IMR-90 (cell line): ENCODE measurements around the gene SNCA. TPM values are rescaled to one million over a fixed set of nuclear protein-coding genes. Genes with fewer than 3 reads are reported as not detected.

Experiments used
- ATAC-seq: fragments of 200-7000 bp; cut with Tn5 transposase; 2 replicates; pipeline ENCODE4 v1.9.1; 2020; ENCODE audit warnings: low read depth, mild to moderate bottlenecking, moderate library complexity
- BruUV-seq: library from RNA; stranded (reverse); fragments of 400-500 nt; replicated peaks from 2 replicates; lab custom pipeline; 2021; lab: Mats Ljungman, UMichigan
- CTCF ChIA-PET: fragments of 300-600 bp; formaldehyde crosslinking; extraction: SDS; loops from one replicate; lab custom pipeline; 2021; ENCODE audit warnings: antibody characterized with exemption; lab: Yijun Ruan, JAX
- POLR2A ChIA-PET: fragments of 300-600 bp; sonication (Branson Sonifier 250); formaldehyde crosslinking; loops from one replicate; lab custom pipeline; 2022; ENCODE audit warnings: antibody characterized with exemption; ENCODE audit not compliant: unreplicated experiment; lab: Charles Lee
- DNase-seq: peaks from one replicate; pipeline ENCODE4 v3.0.0; 2013
- H2AFZ ChIP-seq: replicated peaks from 2 replicates; pipeline ENCODE3; 2013; ENCODE audit warnings: low read length, mild to moderate bottlenecking; ENCODE audit not compliant: poor library complexity
- H2AK5ac ChIP-seq: 2 replicates; pipeline ENCODE4 v1.6.1; 2013; ENCODE audit warnings: low read depth, low read length, inconsistent platforms
- H2AK9ac ChIP-seq: replicated peaks from 2 replicates; pipeline ENCODE3; 2013; ENCODE audit warnings: mild to moderate bottlenecking, low read depth, low read length, moderate library complexity; ENCODE audit not compliant: poor library complexity
- H2BK120ac ChIP-seq: 2 replicates; pipeline ENCODE4 v1.6.1; 2013; ENCODE audit warnings: low read depth, low read length, inconsistent platforms
- H2BK15ac ChIP-seq: 3 replicates; pipeline ENCODE4 v1.6.1; 2013; ENCODE audit warnings: low read depth, low read length, inconsistent platforms
- H2BK20ac ChIP-seq: 2 replicates; pipeline ENCODE4 v1.6.1; 2013; ENCODE audit warnings: low read depth, mild to moderate bottlenecking, inconsistent platforms, low read length, moderate library complexity
- H2BK5ac ChIP-seq: 2 replicates; pipeline ENCODE4 v1.6.1; 2013; ENCODE audit warnings: mild to moderate bottlenecking, low read depth, low read length, inconsistent platforms; ENCODE audit not compliant: poor library complexity, severe bottlenecking
- H3K14ac ChIP-seq: replicated peaks from 2 replicates; pipeline ENCODE4 v1.6.1; 2013; ENCODE audit warnings: low read depth, low read length, inconsistent platforms
- H3K18ac ChIP-seq: 2 replicates; pipeline ENCODE4 v1.6.1; 2013; ENCODE audit warnings: low read depth, low read length, control low read depth
- H3K23ac ChIP-seq: 2 replicates; pipeline ENCODE4 v1.6.1; 2013; ENCODE audit warnings: low read depth, low read length, inconsistent platforms
- H3K27ac ChIP-seq: 2 replicates; pipeline ENCODE4 v1.5.1; 2013; ENCODE audit warnings: mild to moderate bottlenecking, control low read depth, low read length; ENCODE audit not compliant: insufficient read depth
- H3K27me3 ChIP-seq: 2 replicates; pipeline ENCODE4 v1.6.1; 2013; ENCODE audit warnings: low read length; ENCODE audit not compliant: control insufficient read depth, insufficient read depth
- H3K36me3 ChIP-seq: 2 replicates; pipeline ENCODE4 v1.6.1; 2013; ENCODE audit warnings: low read length, mixed read lengths; ENCODE audit not compliant: control insufficient read depth, insufficient read depth
- H3K4ac ChIP-seq: 2 replicates; pipeline ENCODE4 v1.6.1; 2013; ENCODE audit warnings: low read depth, low read length, inconsistent platforms
- H3K4me1 ChIP-seq: 2 replicates; pipeline ENCODE4 v1.6.1; 2013; ENCODE audit warnings: low read length, mixed read lengths; ENCODE audit not compliant: control insufficient read depth, insufficient read depth
- H3K4me2 ChIP-seq: 2 replicates; pipeline ENCODE4 v1.6.1; 2013; ENCODE audit warnings: low read depth, mild to moderate bottlenecking, control low read depth, low read length, moderate library complexity
- H3K4me3 ChIP-seq: 2 replicates; pipeline ENCODE4 v1.5.1; 2013; ENCODE audit warnings: low read depth, mild to moderate bottlenecking, control low read depth, low read length, moderate library complexity; ENCODE audit not compliant: insufficient read depth
- H3K56ac ChIP-seq: 2 replicates; pipeline ENCODE4 v1.6.1; 2013; ENCODE audit warnings: low read length, inconsistent platforms; ENCODE audit not compliant: insufficient read depth; ENCODE audit errors: extremely low read depth
- H3K79me1 ChIP-seq, 2 experiments: 2 replicates each; pipeline ENCODE4 v1.6.1; 2013; ENCODE audit warnings: low read length in 2 of 2, inconsistent platforms in 1 of 2, low read depth in 1 of 2
- H3K9ac ChIP-seq: 2 replicates; pipeline ENCODE4 v1.6.1; 2013; ENCODE audit warnings: low read depth, low read length, control low read depth
- H3K9me1 ChIP-seq: 2 replicates; pipeline ENCODE4 v1.6.1; 2013; ENCODE audit warnings: low read length, inconsistent platforms; ENCODE audit not compliant: insufficient read depth
- H3K9me3 ChIP-seq: 2 replicates; pipeline ENCODE4 v1.6.1; 2013; ENCODE audit warnings: low read length; ENCODE audit not compliant: control insufficient read depth, insufficient read depth
- H4K20me1 ChIP-seq: 2 replicates; pipeline ENCODE4 v1.6.1; 2013; ENCODE audit warnings: low read length, inconsistent platforms; ENCODE audit not compliant: insufficient read depth
- H4K5ac ChIP-seq: 2 replicates; pipeline ENCODE4 v1.6.1; 2013; ENCODE audit warnings: mild to moderate bottlenecking, low read depth, low read length, control low read depth
- H4K8ac ChIP-seq, 2 experiments: 2 replicates each; pipeline ENCODE4 v1.6.1; 2013; ENCODE audit warnings: low read depth in 2 of 2, low read length in 2 of 2, control low read depth in 1 of 2, inconsistent platforms in 1 of 2
- H4K91ac ChIP-seq: 2 replicates; pipeline ENCODE4 v1.6.1; 2013; ENCODE audit warnings: low read depth, low read length, inconsistent platforms; ENCODE audit not compliant: insufficient read depth
- BHLHE40 ChIP-seq: fragments of 150-350 bp; IDR thresholded peaks from 2 replicates; pipeline ENCODE4 v1.6.1; 2016; ENCODE audit warnings: mild to moderate bottlenecking, low read depth, low read length
- CEBPB ChIP-seq: IDR thresholded peaks from 2 replicates; pipeline ENCODE4 v1.6.1; 2012; ENCODE audit warnings: low read depth, low read length, improper control_type of control experiment
- CHD1 ChIP-seq: IDR thresholded peaks from 2 replicates; pipeline ENCODE4 v1.6.1; 2012; ENCODE audit warnings: low read depth, low read length, improper control_type of control experiment
- CTCF ChIP-seq: conservative IDR thresholded peaks from 2 replicates; pipeline ENCODE4 v1.5.1; 2012; ENCODE audit warnings: mild to moderate bottlenecking, low read depth, low read length, improper control_type of control experiment
- FOS ChIP-seq: fragments of 150-350 bp; IDR thresholded peaks from 2 replicates; pipeline ENCODE4 v1.6.1; 2016; ENCODE audit warnings: low read depth, low read length
- NFE2L2 ChIP-seq: fragments of 150-350 bp; IDR thresholded peaks from 2 replicates; pipeline ENCODE4 v1.6.1; 2016; ENCODE audit warnings: low read depth, mild to moderate bottlenecking, low read length
- RCOR1 ChIP-seq: IDR thresholded peaks from 2 replicates; pipeline ENCODE4 v1.6.1; 2012; ENCODE audit warnings: mild to moderate bottlenecking, low read length, improper control_type of control experiment; ENCODE audit not compliant: insufficient replicate concordance
- RFX5 ChIP-seq: IDR thresholded peaks from 2 replicates; pipeline ENCODE4 v1.8.0; 2012; ENCODE audit warnings: low read depth, mild to moderate bottlenecking, low read length, moderate library complexity
- SMC3 ChIP-seq: fragments of 150-350 bp; IDR thresholded peaks from 2 replicates; pipeline ENCODE4 v1.6.1; 2016; ENCODE audit warnings: low read depth, mild to moderate bottlenecking, antibody characterized with exemption, low read length, moderate library complexity
- WGBS, 2 experiments: methylation state at CpG; one replicate each; pipeline versions ENCODE4 v1.1.5 to v1.1.7; 2013; ENCODE audit warnings: missing lambda C conversion rate in 2 of 2; ENCODE audit not compliant: insufficient read length in 1 of 2; ENCODE audit errors: extremely low coverage in 2 of 2; 5-methylcytosine and 5-hydroxymethylcytosine counted together
- dilution Hi-C: fragments of 300-500 bp; cut with HindIII; formaldehyde crosslinking; loops from one replicate; pipeline ENCODE4 v1.14.3; 2018; ENCODE audit warnings: low sequenced_read_pairs; ENCODE audit not compliant: unreplicated experiment
- in situ Hi-C: fragments of 300-500 bp; cut with MboI; formaldehyde crosslinking; loops from 3 replicates; pipeline ENCODE4 v1.14.3; 2019; ENCODE audit warnings: low sequenced_read_pairs, inconsistent platforms, mixed read lengths
- intact Hi-C: fragments of 100-400 bp; cut with micrococcal nuclease; formaldehyde crosslinking; loops from 2 replicates; pipeline ENCODE4 v1.10.0; 2022
- polyA plus RNA-seq, 3 experiments: library from polyadenylated mRNA; depleted of rRNA; stranded (reverse); fragments of >200 nt; gene quantifications; 2 replicates each; pipeline ENCODE4 v1.2.3, GENCODE V29; 2012; ENCODE audit warnings: low replicate concordance in 1 of 3
- total RNA-seq: library from RNA; depleted of rRNA; stranded (reverse); fragments of >200 nt; gene quantifications from 2 replicates; pipeline ENCODE4 v1.2.3, GENCODE V29; 2012

The SNCA gene
- total and polyA plus RNA-seq, 2 of the 4 experiments (the other 2 are of a cell fraction) = 0.36 to 0.46 TPM

GRCh38 chr4:89681671-89682070 is 155.3 kb downstream of the SNCA start:
- Histone ChIP-seq H3K4me1 (no peaks in the 10 kb centered on the region), H3K4me2 (no peak overlapping the region), H3K23ac (no peak overlapping the region), H2BK5ac (no peak overlapping the region), H4K8ac (no peak overlapping the region), H2AK9ac (no peak overlapping the region), H3K14ac (no peak overlapping the region), H3K56ac (no peak overlapping the region), H3K27ac (no peak overlapping the region), H2AK5ac (no peak overlapping the region), H2BK20ac (no peak overlapping the region), H4K20me1 (no peaks in the 10 kb centered on the region), H2BK120ac (no peak overlapping the region), H2BK15ac (no peak overlapping the region), H3K4ac (no peak overlapping the region), H3K9me1 (no peaks in the 10 kb centered on the region), H3K4me3 (no peak overlapping the region), H4K91ac (no peak overlapping the region), H3K9me3 (no peaks in the 10 kb centered on the region), H2AFZ (no peak overlapping the region), H3K18ac (no peak overlapping the region), H3K9ac (no peak overlapping the region), H3K79me1 (no peaks in the 10 kb centered on the region), H3K36me3 (no peaks in the 10 kb centered on the region), H4K5ac (no peak overlapping the region), H3K27me3 (no peaks in the 10 kb centered on the region)
- intact Hi-C loops = loop anchor here (10.0 kb wide), 1 partner anchor 1727 kb away; no protein-coding TSS in a partner anchor
- in situ Hi-C loops = no loop called here
- ChIA-PET CTCF (no interaction called here), POLR2A (no interaction called here)
- BruUV-seq = no TSS peak
- dilution Hi-C loops = no loop called here
- no peak for ATAC-seq
- DNase-seq = no peak
- TF ChIP-seq CEBPB (no peak), CHD1 (no peak), NFE2L2 (no peak), FOS (no peak), BHLHE40 (no peak), SMC3 (no peak), CTCF (no peak), RCOR1 (no peak), RFX5 (no peak)
- no CpG with 5 or more reads among the region's 1 CpG for WGBS, 2 experiments
